ENCODE measurements around the gene SSC4D. TPM values are rescaled to one million over a fixed set of nuclear protein-coding genes. Genes with fewer than 3 reads are reported as not detected.
"Not testable (repeated sequence)": the region's sequence is repeated elsewhere in the genome, so short reads cannot be mapped to it uniquely, and the experiment has no call there.

Gene SSC4D
- total RNA-seq, 2 experiments from 2014 or later: 0.81 to 0.87 TPM

- POLR2A ChIA-PET: no interaction called here
- H3K4me3 Mint-ChIP-seq: no peak overlapping the region
Measured at GRCh38 chr7:76371396-76371795, 38.1 kb downstream of the SSC4D start.

GRCh38 chr7:76369018-76369417 lies 40.5 kb downstream of the SSC4D start:
- H3K27me3 Mint-ChIP-seq: peaks cover 6% of the 10 kb centered on the region
- peaks cover 8% of the 10 kb centered on the region for H3K4me1 Mint-ChIP-seq (ENCODE audit: low read depth)
- DNase-seq: no peak
- ChIA-PET CTCF (interaction anchor here (1.7 kb wide), 1 partner anchor 9 kb away, joined by 5 read pairs; no protein-coding TSS in a partner anchor), POLR2A (interaction anchor here (1.6 kb wide), 1 partner anchor 9 kb away, joined by 6 read pairs; the partner anchor contains the start of gene YWHAG)
- H3K36me3 Mint-ChIP-seq: no peaks in the 10 kb centered on the region
- H3K27ac Mint-ChIP-seq: no peak overlapping the region
- H3K9me3 Mint-ChIP-seq: no peaks in the 10 kb centered on the region
- intact Hi-C loops (cut with micrococcal nuclease): no loop called here
- H3K4me3 Mint-ChIP-seq: no peak overlapping the region

More at GRCh38 chr7:76371396-76371795, 38.1 kb downstream of the SSC4D start:
- DNase-seq: no peak
- H3K9me3 Mint-ChIP-seq: no peaks in the 10 kb centered on the region
- no peak overlapping the region for H3K27ac Mint-ChIP-seq
- H3K36me3 Mint-ChIP-seq: no peaks in the 10 kb centered on the region
- no peaks in the 10 kb centered on the region for H3K4me1 Mint-ChIP-seq (ENCODE audit: low read depth)
- CTCF ChIA-PET: no interaction called here
- peaks cover 6% of the 10 kb centered on the region for H3K27me3 Mint-ChIP-seq
- intact Hi-C loops (cut with micrococcal nuclease): no loop called here

GRCh38 chr7:76368190-76368589 lies 41.3 kb downstream of the SSC4D start:
- H3K9me3 Mint-ChIP-seq: no peaks in the 10 kb centered on the region
- no peak for DNase-seq
- peaks cover 11% of the 10 kb centered on the region for H3K4me1 Mint-ChIP-seq (ENCODE audit: low read depth)
- ChIA-PET CTCF (interaction anchor here (0.7 to 1.7 kb wide), 2 partner anchors 8 to 9 kb away, joined by 3 to 5 read pairs; partner anchors contain the start of gene YWHAG), POLR2A (no interaction called here)
- H3K27me3 Mint-ChIP-seq: peaks cover 6% of the 10 kb centered on the region
- H3K27ac Mint-ChIP-seq: no peak overlapping the region
- no peak overlapping the region for H3K4me3 Mint-ChIP-seq
- H3K36me3 Mint-ChIP-seq: no peaks in the 10 kb centered on the region
- intact Hi-C loops (cut with micrococcal nuclease): no loop called here

DNA sequence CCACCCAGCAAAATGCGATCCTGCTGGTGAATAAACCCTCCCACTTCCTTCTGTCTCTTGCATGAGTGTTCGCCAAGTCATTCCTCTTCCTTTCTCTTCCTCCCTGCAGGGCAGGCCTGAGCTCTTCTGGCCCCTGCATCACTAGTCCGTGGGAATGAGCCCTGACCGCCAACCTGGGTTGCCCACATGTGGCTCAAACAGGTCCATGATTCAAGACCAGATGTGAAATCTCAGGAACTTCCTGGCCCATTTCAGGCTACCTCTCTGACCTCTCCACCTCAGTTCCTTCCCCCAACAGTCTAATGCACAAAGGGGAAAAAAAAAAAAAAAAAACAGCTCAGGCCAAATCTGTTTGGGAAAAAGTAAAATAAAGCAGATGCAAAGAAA lies 45.3 kb downstream of the SSC4D start:
- H3K4me3 Mint-ChIP-seq: peak overlapping the region; percentile 55
- CTCF ChIA-PET: interaction anchor here (0.6 to 1.4 kb wide), 2 partner anchors 29 to 56 kb away, joined by 3 to 4 read pairs; no protein-coding TSS in a partner anchor

GRCh38 chr7:76363754-76364153 lies 45.7 kb downstream of the SSC4D start:
- H3K27ac Mint-ChIP-seq; H3K9me3 Mint-ChIP-seq; H3K4me3 Mint-ChIP-seq; H3K27me3 Mint-ChIP-seq; intact Hi-C loops (cut with micrococcal nuclease); H3K36me3 Mint-ChIP-seq; DNase-seq: not testable (repeated sequence)
- CTCF ChIA-PET: interaction anchor here (1.4 kb wide), 1 partner anchor 29 kb away, joined by 4 read pairs; no protein-coding TSS in a partner anchor
- POLR2A ChIA-PET: interaction anchor here (0.8 kb wide), 1 partner anchor 29 kb away, joined by 3 read pairs; no protein-coding TSS in a partner anchor
- H3K4me1 Mint-ChIP-seq (ENCODE audit: low read depth): peaks cover 18% of the 10 kb centered on the region

More for the DNA sequence above, 45.3 kb downstream of the SSC4D start:
- H3K27me3 Mint-ChIP-seq: peaks cover 2% of the 10 kb centered on the region
- no peaks in the 10 kb centered on the region for H3K9me3 Mint-ChIP-seq
- DNase-seq: peak; percentile 25
- POLR2A ChIA-PET: interaction anchor here (0.8 to 1.1 kb wide), 2 partner anchors 13 to 29 kb away, joined by 3 read pairs; no protein-coding TSS in a partner anchor
- H3K4me1 Mint-ChIP-seq (ENCODE audit: low read depth): peaks cover 18% of the 10 kb centered on the region
- H3K36me3 Mint-ChIP-seq: no peaks in the 10 kb centered on the region
- peak overlapping the region; percentile 81 for H3K27ac Mint-ChIP-seq
- intact Hi-C loops (cut with micrococcal nuclease): no loop called here

DNA sequence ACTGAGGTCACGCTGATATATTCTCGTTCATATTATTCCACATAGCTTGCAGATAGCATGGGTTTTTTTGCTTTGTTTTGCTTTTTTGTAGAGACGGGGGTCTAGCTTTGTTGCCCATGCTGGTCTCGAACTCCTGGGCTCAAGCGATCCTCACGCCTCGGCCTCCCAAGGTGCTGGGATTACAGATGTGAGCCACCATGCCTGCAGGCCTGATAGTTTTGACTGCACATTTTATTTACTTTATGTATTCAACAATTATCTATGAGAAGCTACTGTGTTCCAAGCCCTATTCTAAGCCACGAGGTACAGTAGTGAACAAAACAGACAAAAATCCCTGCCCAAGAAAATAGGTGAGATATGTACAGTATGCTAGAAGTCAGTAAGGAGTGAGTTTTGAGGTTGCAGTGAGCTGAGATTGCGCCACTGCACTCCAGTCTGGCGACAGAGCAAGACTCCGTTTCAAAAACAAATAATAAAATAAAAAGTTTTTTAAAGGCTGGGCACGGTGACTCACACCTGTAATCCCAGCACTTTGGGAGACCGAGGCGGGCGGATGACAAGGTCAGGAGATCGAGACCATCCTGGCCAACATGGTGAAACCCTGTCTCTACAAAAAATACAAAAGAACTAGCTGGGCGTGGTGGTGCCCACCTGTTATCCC lies 49.4 kb downstream of the SSC4D start:
- Mint-ChIP-seq H3K27ac (peak overlapping the region; percentile 95), H3K36me3 (peaks cover 25% of the 10 kb centered on the region), H3K4me3 (peak overlapping the region; percentile 88), H3K4me1 (ENCODE audit: low read depth) (peaks cover 42% of the 10 kb centered on the region), H3K27me3 (no peaks in the 10 kb centered on the region), H3K9me3 (no peaks in the 10 kb centered on the region)
- no peak for DNase-seq
- intact Hi-C loops (cut with micrococcal nuclease): loop anchor here (1.0 kb wide), 6 partner anchors 17 to 312 kb away; partner anchors contain the start of gene MDH2
- CTCF ChIA-PET: interaction anchor here (0.8 to 2.1 kb wide), 6 partner anchors 9 to 194 kb away, joined by 3 to 11 read pairs (median 4); no protein-coding TSS in a partner anchor
- POLR2A ChIA-PET: interaction anchor here (1.6 to 3.8 kb wide), 3 partner anchors 9 to 42 kb away, joined by 3 to 44 read pairs (median 6); no protein-coding TSS in a partner anchor

GRCh38 chr7:76359111-76359977 lies 50.2 kb downstream of the SSC4D start:
- Mint-ChIP-seq H3K27ac (peak overlapping the region; percentile 95), H3K4me1 (ENCODE audit: low read depth) (peaks cover 44% of the 10 kb centered on the region), H3K27me3 (no peaks in the 10 kb centered on the region), H3K9me3 (no peaks in the 10 kb centered on the region), H3K4me3 (peak overlapping the region; percentile 88), H3K36me3 (peaks cover 31% of the 10 kb centered on the region)
- intact Hi-C loops (cut with micrococcal nuclease): loop anchor here (1.0 kb wide), 6 partner anchors 16 to 311 kb away; partner anchors contain the start of gene MDH2
- peak; percentile 99 for DNase-seq
- CTCF ChIA-PET: interaction anchor here (0.6 to 2.1 kb wide), 9 partner anchors 9 to 193 kb away, joined by 3 to 11 read pairs (median 4); no protein-coding TSS in a partner anchor
- POLR2A ChIA-PET: interaction anchor here (0.7 to 3.8 kb wide), 6 partner anchors 10 to 56 kb away, joined by 3 to 44 read pairs (median 4); no protein-coding TSS in a partner anchor

DNA sequence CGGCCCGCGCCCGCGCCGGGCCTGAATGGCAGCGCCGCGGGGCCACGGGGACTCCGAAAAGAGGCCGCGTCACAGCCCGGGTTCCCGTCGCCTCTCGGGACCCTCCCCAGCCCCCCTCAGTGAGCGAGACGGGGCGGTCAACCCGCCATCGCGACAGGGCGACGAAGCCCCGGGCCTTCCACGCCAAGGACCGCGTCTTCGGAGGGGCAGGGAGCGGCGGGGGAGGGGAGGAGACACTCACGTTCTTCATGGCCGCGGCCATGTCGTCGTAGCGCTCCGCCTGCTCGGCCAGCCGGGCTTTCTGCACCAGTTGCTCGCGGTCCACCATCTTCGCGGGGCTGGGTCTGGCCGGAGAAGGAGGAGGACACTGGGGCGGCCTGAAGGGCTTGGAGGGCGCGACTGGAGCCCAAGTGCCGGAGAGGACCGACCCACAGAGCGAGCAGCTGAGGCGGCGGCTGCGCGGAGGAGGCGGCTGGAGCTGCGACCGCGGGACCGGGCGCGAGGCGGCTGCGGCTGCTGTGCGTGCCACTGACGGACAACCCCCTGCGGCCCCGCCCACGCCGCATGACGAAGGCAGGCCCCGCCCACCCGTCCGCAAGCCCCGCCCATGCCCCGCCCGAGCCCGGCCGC lies 50.9 kb downstream of the SSC4D start, which contains the start of gene YWHAG:
TSS of gene YWHAG (minus strand) at position 511 of the 630 bp plus-strand sequence. CDS start at position 328, 183 bp downstream.
- intact Hi-C loops (cut with micrococcal nuclease): loop anchor here (1.0 kb wide), 6 partner anchors 15 to 310 kb away; partner anchors contain the start of gene MDH2
- H3K27ac Mint-ChIP-seq: peak within 1 kb of the TSS; percentile 97
- peaks cover 32% of the 10 kb centered on the region for H3K36me3 Mint-ChIP-seq
- POLR2A ChIA-PET: interaction anchor here (0.7 to 3.8 kb wide), 6 partner anchors 11 to 55 kb away, joined by 3 to 44 read pairs (median 4); no protein-coding TSS in a partner anchor
- H3K27me3 Mint-ChIP-seq: no peaks in the 10 kb centered on the region
- peak within 1 kb of the TSS; percentile 88 for H3K4me3 Mint-ChIP-seq
- peak; percentile 93 for DNase-seq
- H3K9me3 Mint-ChIP-seq: no peaks in the 10 kb centered on the region
- CTCF ChIA-PET: interaction anchor here (0.6 to 2.1 kb wide), 6 partner anchors 10 to 192 kb away, joined by 3 to 10 read pairs (median 3); no protein-coding TSS in a partner anchor
- H3K4me1 Mint-ChIP-seq (ENCODE audit: low read depth): peaks cover 42% of the 10 kb centered on the region

GRCh38 chr7:76358011-76358480 lies 51.5 kb downstream of the SSC4D start:
- intact Hi-C loops (cut with micrococcal nuclease): no loop called here
- POLR2A ChIA-PET: interaction anchor here (2.0 to 3.8 kb wide), 2 partner anchors 15 to 40 kb away, joined by 14 to 44 read pairs; no protein-coding TSS in a partner anchor
- CTCF ChIA-PET: interaction anchor here (0.7 to 1.0 kb wide), 3 partner anchors 16 to 40 kb away, joined by 3 read pairs; no protein-coding TSS in a partner anchor
- H3K4me1 Mint-ChIP-seq (ENCODE audit: low read depth): peaks cover 42% of the 10 kb centered on the region
- peak overlapping the region; percentile 88 for H3K4me3 Mint-ChIP-seq
- DNase-seq: peak; percentile 65
- no peaks in the 10 kb centered on the region for H3K9me3 Mint-ChIP-seq
- no peaks in the 10 kb centered on the region for H3K27me3 Mint-ChIP-seq
- peaks cover 32% of the 10 kb centered on the region for H3K36me3 Mint-ChIP-seq
- peak overlapping the region; percentile 97 for H3K27ac Mint-ChIP-seq

- H3K4me3 Mint-ChIP-seq: peak overlapping the region; percentile 88
- CTCF ChIA-PET: interaction anchor here (0.7 to 1.0 kb wide), 2 partner anchors 16 to 40 kb away, joined by 3 read pairs; no protein-coding TSS in a partner anchor
- no peaks in the 10 kb centered on the region for H3K9me3 Mint-ChIP-seq
- intact Hi-C loops (cut with micrococcal nuclease): no loop called here
- H3K27ac Mint-ChIP-seq: peak overlapping the region; percentile 97
- POLR2A ChIA-PET: interaction anchor here (2.0 to 3.8 kb wide), 2 partner anchors 14 to 39 kb away, joined by 14 to 44 read pairs; no protein-coding TSS in a partner anchor
- no peaks in the 10 kb centered on the region for H3K27me3 Mint-ChIP-seq
- DNase-seq: no peak
- peaks cover 46% of the 10 kb centered on the region for H3K4me1 Mint-ChIP-seq (ENCODE audit: low read depth)
- H3K36me3 Mint-ChIP-seq: peaks cover 32% of the 10 kb centered on the region
Measured at GRCh38 chr7:76357475-76358010, 52.0 kb downstream of the SSC4D start.
